Limb (tissue), 2 donors: ENCODE data around the gene XCL1.

ENCODE experiments used
- DNase-seq, 2 donors: peaks; one replicate each; pipeline ENCODE4 v3.0.0-alpha.2; 2016; ENCODE audit errors: extremely low spot score in 2 of 2

XCL1 gene

DNA sequence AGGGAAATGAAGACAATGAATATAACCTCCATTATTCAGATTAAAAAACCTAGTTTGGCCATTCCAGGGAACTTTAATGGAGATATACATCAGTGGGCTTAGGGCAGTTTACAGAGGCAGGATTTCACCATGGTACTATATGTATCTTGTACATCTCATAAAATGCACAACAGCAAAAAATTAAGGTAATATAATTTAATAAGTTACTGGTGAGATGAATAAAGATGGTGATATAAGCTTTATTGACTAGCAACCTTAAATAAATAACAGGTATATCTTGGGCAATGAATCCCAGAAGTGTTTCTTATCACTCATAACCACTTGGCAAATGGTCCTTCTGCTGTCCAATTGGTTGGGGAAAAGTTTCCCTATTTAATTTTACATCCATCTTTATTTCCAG, 29.0 kb downstream of the XCL1 start:
- DNase-seq, result no peak

DNA sequence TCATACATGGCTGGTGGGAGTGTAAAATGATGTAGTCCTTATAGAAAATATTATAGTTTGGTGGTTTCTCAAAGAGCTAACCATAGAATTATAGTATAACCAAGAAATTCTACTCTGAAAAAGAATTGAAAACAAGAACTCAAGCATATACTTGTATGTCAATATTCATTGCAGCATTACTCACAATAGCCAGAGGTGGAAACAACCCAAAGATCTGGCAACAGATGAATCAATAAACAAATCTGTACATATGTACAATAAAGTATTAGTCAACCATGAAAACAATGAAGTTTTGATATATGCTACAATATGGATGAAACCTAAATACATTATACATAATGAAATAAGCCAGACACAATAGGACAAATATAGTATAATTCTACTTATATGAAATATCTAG, 29.7 kb downstream of the XCL1 start:
- DNase-seq, result no peak

DNA sequence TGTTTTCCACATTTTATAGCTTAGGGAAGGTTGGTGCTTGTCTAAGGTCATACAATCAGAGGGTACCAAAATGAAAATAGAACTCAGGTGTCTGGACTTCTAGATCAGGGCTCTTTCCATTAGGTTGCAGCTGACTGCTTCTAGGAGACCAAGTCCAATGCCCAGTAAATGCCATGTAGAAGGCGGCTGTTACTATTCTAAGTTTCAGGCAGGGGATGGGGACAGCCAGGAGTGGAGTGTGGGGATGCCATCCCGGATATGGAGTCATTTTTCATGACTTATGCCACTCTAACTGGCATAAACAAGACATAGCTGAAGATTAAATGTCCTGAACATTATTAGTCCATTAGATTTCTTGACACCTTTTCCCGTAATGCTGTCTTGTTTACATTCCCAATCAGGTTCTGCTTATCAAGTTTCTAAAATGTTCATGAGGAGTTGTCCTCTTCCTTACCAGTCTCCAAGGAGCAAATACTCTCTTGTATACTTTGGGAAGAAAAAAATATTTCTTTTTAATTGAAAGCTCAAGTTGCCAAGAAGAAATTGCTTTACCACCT, 31.5 kb downstream of the XCL1 start:
- DNase-seq, result no peak

GRCh38 chr1:168608796-168609715, 32.7 kb downstream of the XCL1 start:
- peak; percentile 24 to 58 for DNase-seq

- no peak for DNase-seq
Measured at GRCh38 chr1:168609741-168610510, 33.5 kb downstream of the XCL1 start.

DNA sequence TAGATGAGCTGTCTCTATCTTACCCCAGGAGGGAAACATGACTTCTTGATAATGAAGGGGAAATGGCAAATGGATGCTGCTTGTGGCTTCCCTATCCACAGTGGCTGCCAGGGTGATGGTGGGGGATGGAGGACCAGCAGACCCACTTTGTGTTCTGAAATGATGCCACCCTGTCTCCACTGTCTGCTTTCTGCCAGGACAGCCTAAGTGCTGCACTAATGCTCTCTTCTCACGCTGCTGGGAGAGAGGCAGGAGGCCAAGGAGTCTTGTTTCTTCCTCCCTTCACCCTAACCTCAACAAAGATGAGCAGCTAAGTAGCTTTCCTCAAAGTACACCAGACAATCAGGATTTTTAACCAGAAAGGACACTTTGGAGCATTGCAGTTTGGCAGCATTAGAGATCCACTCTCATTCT, 36.6 kb downstream of the XCL1 start:
- peak in 1 of 2 donors; percentile 45 for DNase-seq

DNA sequence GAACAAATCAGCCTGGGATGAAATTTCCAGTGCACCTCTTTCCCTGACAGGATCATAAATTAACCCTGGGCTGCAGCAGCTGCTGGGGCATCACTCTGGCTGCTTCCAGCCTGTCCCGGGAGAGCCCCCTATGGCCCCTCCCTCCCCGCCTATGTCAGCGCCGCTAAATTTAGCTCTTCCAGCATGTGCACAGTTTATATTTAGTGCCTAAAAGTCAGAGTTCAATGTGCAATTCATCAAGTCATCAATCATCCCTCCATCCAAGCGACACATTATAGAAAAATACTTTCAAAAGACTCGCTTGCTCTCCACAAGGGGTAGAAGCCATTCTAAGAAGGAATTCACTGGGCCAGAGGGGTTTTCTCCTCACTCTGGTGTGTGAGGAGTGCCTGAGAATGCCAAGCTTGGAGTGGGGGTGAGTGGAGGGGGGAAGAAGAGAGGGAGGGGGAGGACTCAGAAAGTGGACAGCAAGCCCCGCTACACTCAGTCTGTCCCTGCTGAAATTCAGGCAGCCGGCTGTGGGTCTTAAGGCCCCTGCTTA, 37.4 kb downstream of the XCL1 start:
- peak; percentile 64 to 67 for DNase-seq

- DNase-seq, result no peak
Measured at GRCh38 chr1:168614235-168614634, 37.8 kb downstream of the XCL1 start.

- no peak for DNase-seq
Measured at GRCh38 chr1:168615965-168616364, 39.6 kb downstream of the XCL1 start.

DNA sequence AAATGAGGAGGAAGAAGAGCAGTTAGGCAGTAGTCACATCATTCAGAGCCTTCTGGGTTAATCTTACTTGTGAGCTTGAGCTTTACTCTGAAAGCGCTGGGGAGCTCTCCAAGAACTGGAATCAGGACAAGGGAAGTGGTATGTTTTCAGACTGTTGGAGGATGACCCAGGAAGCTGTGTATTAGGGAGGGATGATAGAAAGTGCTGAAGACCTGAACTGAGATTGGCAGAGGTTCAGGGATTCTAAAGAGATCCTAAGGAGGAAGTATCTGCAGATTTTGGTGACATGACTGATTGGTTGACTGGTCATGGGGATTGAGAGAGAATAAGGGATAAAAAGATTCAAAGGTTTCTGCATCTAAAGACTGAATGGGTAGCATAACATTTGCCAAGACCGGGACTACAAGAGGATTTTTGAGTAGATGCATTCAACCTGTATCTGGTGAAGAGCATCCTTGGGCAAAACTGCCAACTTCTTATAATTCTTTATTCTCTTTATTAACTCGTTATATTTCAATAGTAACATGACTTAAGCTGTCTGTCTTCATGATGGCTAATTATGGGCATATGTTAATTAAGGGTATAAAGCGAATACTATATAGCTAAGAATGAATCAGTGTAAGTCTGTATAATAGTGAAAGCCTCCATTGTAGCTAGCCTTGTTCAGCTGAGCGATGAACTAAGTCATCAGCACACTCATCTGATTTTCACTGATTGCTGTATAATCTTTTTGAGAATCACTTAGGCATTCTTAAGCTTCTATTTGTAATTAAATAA, 41.8 kb downstream of the XCL1 start:
- DNase-seq, result no peak

GRCh38 chr1:168618886-168619285, 42.5 kb downstream of the XCL1 start:
- no peak for DNase-seq

DNA sequence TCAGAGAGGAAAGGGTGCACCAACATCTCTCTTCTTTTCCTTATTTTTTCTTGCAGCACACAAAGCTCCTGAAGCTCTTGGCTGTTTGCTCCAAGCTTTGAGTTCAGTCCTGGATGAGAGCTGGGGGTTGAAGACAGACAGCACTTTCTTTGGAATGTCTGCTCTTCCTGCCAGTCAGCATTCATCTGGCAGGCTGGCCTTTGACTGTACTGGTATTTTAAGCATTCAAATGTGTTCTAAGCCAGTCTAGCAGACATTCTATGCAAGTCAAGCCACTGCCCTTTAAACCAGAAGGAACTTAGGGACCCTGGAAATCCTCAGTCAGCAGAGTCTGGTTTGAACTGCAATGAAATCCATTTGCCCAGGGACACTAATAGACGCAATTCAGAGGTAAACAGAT, 45.0 kb downstream of the XCL1 start:
- no peak for DNase-seq

- no peak for DNase-seq
Measured at GRCh38 chr1:168623003-168623828, 46.8 kb downstream of the XCL1 start.

- no peak for DNase-seq
Measured at GRCh38 chr1:168623831-168624230, 47.4 kb downstream of the XCL1 start.

- no peak for DNase-seq
Measured at GRCh38 chr1:168626326-168626725, 49.9 kb downstream of the XCL1 start.

DNA sequence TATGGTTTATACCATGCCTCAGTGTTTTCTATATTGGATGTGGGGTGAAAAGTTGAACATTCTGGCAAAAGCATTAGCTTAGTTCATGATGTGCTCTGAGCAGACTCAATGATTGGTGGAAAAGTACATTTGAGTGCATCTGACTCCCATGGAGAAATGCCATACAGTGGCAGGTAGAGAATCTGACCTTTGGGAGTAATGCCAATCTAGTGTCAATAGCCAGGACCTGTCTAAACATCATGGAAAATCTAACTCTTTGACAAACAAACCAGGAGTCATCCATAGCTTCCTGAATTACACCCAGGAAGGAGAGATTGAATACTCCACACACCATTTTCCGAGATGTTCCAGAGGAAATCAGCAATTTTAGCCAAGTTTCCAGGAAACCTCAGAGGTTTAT, 51.0 kb downstream of the XCL1 start:
- DNase-seq, result no peak

GRCh38 chr1:168628807-168629206, 52.4 kb downstream of the XCL1 start:
- DNase-seq, result no peak

DNA sequence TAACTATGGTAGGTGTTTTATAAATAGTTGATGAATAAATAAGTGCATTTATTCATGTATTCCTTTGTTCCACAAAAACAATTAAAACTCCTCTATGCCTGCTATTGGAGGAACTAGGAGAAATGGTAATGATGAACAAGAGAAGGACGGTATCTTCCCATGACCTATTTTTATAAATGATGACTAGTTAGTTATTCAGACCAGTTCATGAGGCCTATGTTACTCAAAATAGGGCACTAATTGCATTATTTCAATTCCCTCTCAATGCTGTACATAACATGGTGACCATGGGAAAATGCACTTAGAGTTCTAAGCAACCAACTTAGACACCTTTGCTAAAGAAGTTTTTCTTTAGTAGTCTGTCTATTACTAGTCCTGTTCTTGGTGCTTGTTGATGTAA, 53.1 kb downstream of the XCL1 start:
- DNase-seq, result no peak
